Choroid plexus epithelial cell (primary cell): Measurements from ENCODE around the gene BLOC1S4.

ENCODE experiments used
- DNase-seq: peaks from one replicate; pipeline ENCODE4 v3.0.0-alpha.2; 2010; ENCODE audit warnings: low read depth
- H3K4me3 ChIP-seq: 2 replicates; pipeline ENCODE4 v1.5.1; 2011; ENCODE audit warnings: low read depth, mild to moderate bottlenecking, control low read depth, low read length, moderate library complexity
- CTCF ChIP-seq: conservative IDR thresholded peaks from 2 replicates; pipeline ENCODE4 v1.5.1; 2011; ENCODE audit warnings: low read depth, mild to moderate bottlenecking, control low read depth, inconsistent platforms, low read length, moderate library complexity

BLOC1S4 gene

GRCh38 chr4:6693231-6694176 is 22.5 kb upstream of the BLOC1S4 start, which contains the start of gene S100P:
TSS of gene S100P (plus strand) at chr4:6693878. CDS start at chr4:6693933, 55 bp downstream.
- H3K4me3 ChIP-seq: no peak within 1 kb of the TSS
- TF ChIP-seq CTCF: no peak
- DNase-seq: no peak

GRCh38 chr4:6694177-6694901 is 21.6 kb upstream of the BLOC1S4 start:
- no peak for TF ChIP-seq CTCF
- DNase-seq: no peak
- no peak overlapping the region for H3K4me3 ChIP-seq

GRCh38 chr4:6695660-6696610 is 20.0 kb upstream of the BLOC1S4 start:
- no peak overlapping the region for H3K4me3 ChIP-seq
- no peak for DNase-seq
- TF ChIP-seq CTCF: no peak

GRCh38 chr4:6696611-6697010 is 19.4 kb upstream of the BLOC1S4 start:
- no peak overlapping the region for H3K4me3 ChIP-seq
- TF ChIP-seq CTCF: no peak
- DNase-seq: no peak

- no peak for DNase-seq
- TF ChIP-seq CTCF: no peak
Observed at GRCh38 chr4:6697131-6697530, 18.8 kb upstream of the BLOC1S4 start.

GRCh38 chr4:6699388-6699787 is 16.6 kb upstream of the BLOC1S4 start:
- no peak for TF ChIP-seq CTCF
- no peak for DNase-seq
- no peak overlapping the region for H3K4me3 ChIP-seq

More at GRCh38 chr4:6697131-6697530, 18.8 kb upstream of the BLOC1S4 start:
- no peak overlapping the region for H3K4me3 ChIP-seq
